Renal pelvis (tissue), 12 donors: ENCODE results near the gene GRK2. TPM values are rescaled to one million over a fixed set of nuclear protein-coding genes. Genes with fewer than 3 reads are reported as not detected.
A peak's percentile ranks its signal among the peaks of the same experiment; 100 is the strongest.
"Not testable (repeated sequence)": the region's sequence is repeated elsewhere in the genome, so short reads cannot be mapped to it uniquely, and the experiment has no call there.

ENCODE experiments used
- DNase-seq: peaks from one replicate; pipeline ENCODE4 v3.0.0-alpha.2; 2013
- long read RNA-seq, 16 experiments: transcript quantifications; one replicate each; lab custom pipeline, GENCODE V29; 2026
- polyA plus RNA-seq, 3 donors: library from polyadenylated mRNA; unstranded; fragments of 120-200 nt; gene quantifications; one replicate each; pipeline ENCODE4 v1.2.1, GENCODE V29; 2013; ENCODE audit not compliant: insufficient read length in 3 of 3

GRK2 gene
- 10 to 100 TPM; 57.6 to 65.4 (median 64.2) TPM for polyA plus RNA-seq
- long read RNA-seq, donor 1, transcript GRK2-201 (21 exons, 3,466 nt) = major isoform, 6 of 6 reads
- long read RNA-seq, donor 1, partial matches to known transcripts = 0 of 6 reads
- long read RNA-seq, donor 1, other reads (novel, unspliced or antisense) = 0 of 6 reads
- long read RNA-seq, donor 2, transcript GRK2-201 (21 exons, 3,466 nt) = major isoform, 12 of 12 reads
- long read RNA-seq, donor 2, partial matches to known transcripts = 0 of 12 reads
- long read RNA-seq, donor 2, other reads (novel, unspliced or antisense) = 0 of 12 reads
- long read RNA-seq, donor 3, transcript GRK2-201 (21 exons, 3,466 nt) = major isoform, 6 of 6 reads
- long read RNA-seq, donor 3, partial matches to known transcripts = 0 of 6 reads
- long read RNA-seq, donor 3, other reads (novel, unspliced or antisense) = 0 of 6 reads
- long read RNA-seq, donor 4, transcript GRK2-201 (21 exons, 3,466 nt) = major isoform, 11 of 27 reads
- long read RNA-seq, donor 4, partial matches to known transcripts = 16 of 27 reads
- long read RNA-seq, donor 4, other reads (novel, unspliced or antisense) = 0 of 27 reads
- long read RNA-seq, donor 5, partial matches to known transcripts = 0 of 1 reads
- long read RNA-seq, donor 5, other reads (novel, unspliced or antisense) = 0 of 1 reads
- long read RNA-seq, donor 6, transcript GRK2-201 (21 exons, 3,466 nt) = major isoform, 10 of 16 reads
- long read RNA-seq, donor 6, partial matches to known transcripts = 6 of 16 reads
- long read RNA-seq, donor 6, other reads (novel, unspliced or antisense) = 0 of 16 reads
- long read RNA-seq, donor 7, transcript GRK2-201 (21 exons, 3,466 nt) = major isoform, 13 of 23 reads
- long read RNA-seq, donor 7, partial matches to known transcripts = 10 of 23 reads
- long read RNA-seq, donor 7, other reads (novel, unspliced or antisense) = 0 of 23 reads
- long read RNA-seq, donor 8, partial matches to known transcripts = 0 of 3 reads
- long read RNA-seq, donor 8, other reads (novel, unspliced or antisense) = 0 of 3 reads
- long read RNA-seq, donor 9, transcript GRK2-201 (21 exons, 3,466 nt) = major isoform, 13 of 20 reads
- long read RNA-seq, donor 9, partial matches to known transcripts = 7 of 20 reads
- long read RNA-seq, donor 9, other reads (novel, unspliced or antisense) = 0 of 20 reads
- long read RNA-seq, donor 10, partial matches to known transcripts = 35 of 40 reads
- long read RNA-seq, donor 10, other reads (novel, unspliced or antisense) = 0 of 40 reads
- long read RNA-seq, donor 11, transcript GRK2-201 (21 exons, 3,466 nt) = major isoform, 8 of 15 reads
- long read RNA-seq, donor 11, partial matches to known transcripts = 7 of 15 reads
- long read RNA-seq, donor 11, other reads (novel, unspliced or antisense) = 0 of 15 reads
- long read RNA-seq, donor 12, transcript GRK2-201 (21 exons, 3,466 nt) = major isoform, 9 of 9 reads
- long read RNA-seq, donor 12, partial matches to known transcripts = 0 of 9 reads
- long read RNA-seq, donor 12, other reads (novel, unspliced or antisense) = 0 of 9 reads
- long read RNA-seq, donor 13, partial matches to known transcripts = 28 of 33 reads
- long read RNA-seq, donor 13, other reads (novel, unspliced or antisense) = 0 of 33 reads
- long read RNA-seq, donor 14 = 0 reads
- long read RNA-seq, donor 15, transcript GRK2-201 (21 exons, 3,466 nt) = major isoform, 18 of 18 reads
- long read RNA-seq, donor 15, partial matches to known transcripts = 0 of 18 reads
- long read RNA-seq, donor 15, other reads (novel, unspliced or antisense) = 0 of 18 reads
- long read RNA-seq, donor 16, transcript GRK2-201 (21 exons, 3,466 nt) = major isoform, 8 of 36 reads
- long read RNA-seq, donor 16, partial matches to known transcripts = 28 of 36 reads
- long read RNA-seq, donor 16, other reads (novel, unspliced or antisense) = 0 of 36 reads

DNA sequence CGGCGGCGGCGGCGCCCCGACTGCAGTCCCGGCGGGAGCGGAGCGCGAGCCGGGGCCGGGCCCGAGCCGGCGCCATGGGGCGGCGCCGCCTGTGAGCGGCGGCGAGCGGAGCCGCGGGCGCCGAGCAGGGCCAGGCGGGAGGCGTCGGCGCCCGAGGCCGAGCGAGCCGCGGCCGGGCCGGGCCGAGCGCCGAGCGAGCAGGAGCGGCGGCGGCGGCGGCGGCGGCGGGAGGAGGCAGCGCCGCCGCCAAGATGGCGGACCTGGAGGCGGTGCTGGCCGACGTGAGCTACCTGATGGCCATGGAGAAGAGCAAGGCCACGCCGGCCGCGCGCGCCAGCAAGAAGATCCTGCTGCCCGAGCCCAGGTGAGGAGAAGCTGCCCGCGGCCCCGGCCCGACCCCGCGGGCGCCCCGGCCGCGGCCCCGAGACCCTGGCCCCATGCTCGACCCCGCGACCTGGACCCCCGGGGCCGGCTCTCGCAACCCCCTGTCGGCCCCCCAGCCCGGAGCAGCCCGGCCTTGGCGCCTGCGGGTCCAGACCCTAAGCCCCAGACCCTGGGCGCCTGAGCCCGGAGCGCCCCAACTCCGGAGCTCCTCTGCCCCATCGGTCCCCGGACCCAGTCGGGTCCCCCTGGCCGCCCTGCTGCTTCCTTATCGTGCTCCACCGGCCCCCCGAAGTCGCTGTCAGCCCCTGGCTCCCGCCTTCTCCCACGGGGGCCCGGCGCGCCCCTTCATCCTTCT is at the start of gene GRK2:
Gene GRK2 (plus strand): TSS at position 25 of the 739 bp plus-strand sequence. CDS start 227 bp downstream, at position 252.
- no peak for DNase-seq

DNA sequence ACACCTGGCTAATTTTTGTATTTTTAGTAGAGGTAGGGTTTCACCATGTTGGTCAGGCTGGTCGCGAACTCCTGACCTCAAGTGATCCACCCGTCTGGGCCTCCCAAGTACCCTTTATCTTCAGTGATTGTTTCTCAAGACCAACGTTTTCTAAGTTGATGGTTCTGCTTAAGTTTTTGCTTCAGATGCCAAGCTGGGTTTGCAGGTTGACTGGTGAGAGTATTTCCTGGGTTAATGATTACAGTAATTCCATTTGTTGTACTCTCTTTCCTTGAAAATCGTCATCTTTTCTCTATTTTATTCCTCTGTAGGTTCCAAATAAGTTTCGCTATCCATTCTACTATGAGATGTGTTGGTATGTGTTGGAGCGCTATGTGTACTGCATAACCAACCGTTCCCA is 38.5 kb upstream of the GRK2 start:
- DNase-seq = no peak

DNA sequence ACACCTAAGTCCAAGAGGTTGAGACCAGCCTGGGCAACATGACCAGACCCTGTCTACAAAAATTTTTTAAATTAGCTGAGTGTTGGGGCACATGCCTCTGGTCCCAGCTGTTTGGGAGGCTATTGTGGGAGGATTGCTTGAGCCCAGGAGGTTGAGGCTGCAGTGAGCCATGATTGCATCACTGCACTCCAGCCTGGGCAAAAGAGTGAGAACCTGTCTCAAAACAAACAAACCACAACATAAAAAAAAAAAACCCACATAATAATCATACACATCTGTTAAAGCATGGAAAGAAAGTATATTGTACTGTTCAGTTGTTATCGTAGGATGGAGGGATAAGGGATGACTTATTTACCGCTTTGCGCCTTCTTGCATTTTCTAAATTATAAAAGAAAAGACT is 35.9 kb upstream of the GRK2 start:
- DNase-seq = no peak

DNA sequence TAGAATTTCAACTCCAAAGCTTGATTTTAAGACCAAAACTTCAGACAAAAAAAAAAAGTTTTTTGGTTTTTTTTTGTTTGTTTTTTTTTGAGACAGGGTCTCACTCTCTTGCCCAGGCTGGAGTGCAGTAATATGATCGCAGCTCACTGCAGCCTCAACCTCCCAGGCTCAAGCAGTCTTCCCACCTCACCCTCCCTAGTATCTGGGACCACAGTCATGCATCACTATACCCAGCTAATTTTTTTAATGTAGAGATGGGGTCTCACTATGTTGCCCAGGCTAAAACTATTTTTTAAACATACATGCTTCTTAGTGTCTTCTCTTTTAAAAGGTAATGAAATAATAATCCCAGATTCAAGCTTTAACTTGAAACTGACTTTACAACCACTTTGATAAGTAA is 35.4 kb upstream of the GRK2 start:
- DNase-seq = no peak

DNA sequence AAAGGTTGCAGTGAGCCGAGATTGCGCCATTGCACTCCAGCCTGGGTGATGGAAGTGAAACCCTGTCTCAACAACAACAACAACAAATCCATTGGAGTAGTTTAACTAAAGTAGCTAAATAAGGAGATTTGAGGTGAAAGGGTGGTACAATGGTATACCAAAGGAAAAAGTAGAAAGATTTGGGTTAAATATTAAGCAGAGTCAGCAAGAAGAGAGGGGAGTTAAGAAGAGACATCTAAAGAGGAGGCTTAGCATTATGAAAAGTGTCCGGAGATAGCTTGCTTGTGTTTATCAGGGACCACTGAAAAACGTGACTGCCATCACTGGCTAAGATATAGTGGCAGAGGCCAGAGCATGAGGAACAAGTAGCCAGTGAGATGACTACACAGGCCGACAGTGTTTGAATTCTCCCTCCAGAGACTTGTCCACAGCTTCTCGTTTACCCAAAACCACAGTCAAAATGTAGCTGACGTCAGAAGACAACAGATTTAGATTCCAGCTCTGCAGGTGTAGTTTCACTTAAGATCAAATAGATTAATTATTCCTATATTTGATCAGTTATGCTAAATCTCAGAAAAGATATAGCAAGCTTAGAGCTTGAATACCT is 32.6 kb upstream of the GRK2 start:
- no peak for DNase-seq

DNA sequence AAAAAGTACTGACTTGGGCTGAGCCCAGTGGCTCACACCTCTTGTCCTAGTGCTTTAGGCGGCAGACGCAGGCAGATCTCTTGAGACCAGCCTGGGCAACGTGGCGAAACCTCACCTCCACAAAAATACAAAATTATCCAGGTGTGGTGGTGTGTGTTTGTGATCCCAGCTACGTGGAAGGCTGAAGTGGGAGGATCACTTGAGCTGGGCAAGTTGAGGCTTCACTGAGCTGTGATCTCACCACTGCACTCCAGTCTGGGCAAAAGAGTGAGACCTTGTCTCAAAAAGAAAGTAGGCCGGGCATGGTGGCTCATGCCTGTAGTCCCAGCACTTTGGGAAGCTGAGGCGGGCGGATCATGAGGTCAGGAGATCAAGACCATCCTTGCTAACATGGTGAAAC is 31.7 kb upstream of the GRK2 start:
- not testable (repeated sequence) for DNase-seq

DNA sequence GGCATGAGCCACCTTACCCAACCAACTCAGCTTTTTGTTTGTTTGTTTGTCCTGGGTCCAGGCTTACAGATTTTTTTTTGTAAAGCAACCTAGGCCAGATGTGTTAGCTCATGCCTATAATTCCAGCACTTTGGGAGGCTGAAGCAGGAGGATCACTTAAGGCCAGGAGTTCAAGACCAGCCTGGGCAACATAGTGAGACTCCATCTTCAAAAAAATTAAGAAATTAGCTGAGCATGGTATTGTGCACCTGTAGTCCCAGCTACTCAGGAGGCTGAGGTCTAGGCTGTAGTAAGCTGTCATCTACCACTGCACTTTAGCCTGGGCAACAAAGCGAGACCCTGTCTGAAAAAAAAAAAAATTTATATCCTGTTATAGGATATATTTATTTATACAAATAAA is 28.7 kb upstream of the GRK2 start:
- no peak for DNase-seq

DNA sequence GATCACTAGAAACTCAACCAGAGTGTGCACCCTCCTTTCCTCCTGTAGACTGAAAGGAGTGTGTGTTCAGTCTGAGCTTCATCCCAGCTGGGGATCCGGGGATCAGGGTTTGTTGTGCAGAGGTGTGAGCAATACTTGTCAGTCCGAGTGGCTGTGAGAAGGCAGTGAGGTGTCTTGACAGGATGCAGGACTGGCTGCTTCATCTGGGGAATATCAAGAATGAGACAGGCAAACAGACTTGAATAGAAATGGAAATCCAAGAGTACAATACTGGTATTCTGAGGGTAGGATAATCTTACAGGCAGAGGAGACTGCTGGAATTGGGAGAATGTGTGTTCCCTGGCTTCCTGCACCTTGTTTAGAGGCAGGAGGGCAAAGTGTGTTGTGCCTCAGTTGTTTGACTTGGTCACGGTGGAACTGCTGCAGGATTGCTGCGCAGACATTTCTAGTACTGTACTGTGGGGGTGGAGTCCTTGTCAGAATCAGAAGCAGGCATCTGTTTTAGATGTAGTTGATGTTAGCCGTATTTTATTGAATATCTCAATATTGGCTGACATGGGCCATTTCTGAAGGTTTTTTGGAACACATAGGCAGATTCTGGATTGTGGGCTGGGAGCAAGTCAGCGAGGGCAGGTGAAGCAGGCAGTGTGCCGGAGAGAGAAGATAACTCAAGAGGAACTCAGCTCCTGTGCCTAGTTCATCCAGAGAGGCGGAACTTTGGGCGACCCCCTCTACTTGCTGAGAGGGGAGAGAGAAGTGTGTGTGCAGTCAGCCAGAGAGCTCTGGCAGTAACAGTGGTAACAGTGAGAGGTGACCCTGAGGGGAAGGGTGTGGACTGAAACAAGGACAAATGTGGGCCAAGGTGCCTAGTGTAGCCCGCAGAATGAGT is 27.1 kb upstream of the GRK2 start:
- DNase-seq = no peak

DNA sequence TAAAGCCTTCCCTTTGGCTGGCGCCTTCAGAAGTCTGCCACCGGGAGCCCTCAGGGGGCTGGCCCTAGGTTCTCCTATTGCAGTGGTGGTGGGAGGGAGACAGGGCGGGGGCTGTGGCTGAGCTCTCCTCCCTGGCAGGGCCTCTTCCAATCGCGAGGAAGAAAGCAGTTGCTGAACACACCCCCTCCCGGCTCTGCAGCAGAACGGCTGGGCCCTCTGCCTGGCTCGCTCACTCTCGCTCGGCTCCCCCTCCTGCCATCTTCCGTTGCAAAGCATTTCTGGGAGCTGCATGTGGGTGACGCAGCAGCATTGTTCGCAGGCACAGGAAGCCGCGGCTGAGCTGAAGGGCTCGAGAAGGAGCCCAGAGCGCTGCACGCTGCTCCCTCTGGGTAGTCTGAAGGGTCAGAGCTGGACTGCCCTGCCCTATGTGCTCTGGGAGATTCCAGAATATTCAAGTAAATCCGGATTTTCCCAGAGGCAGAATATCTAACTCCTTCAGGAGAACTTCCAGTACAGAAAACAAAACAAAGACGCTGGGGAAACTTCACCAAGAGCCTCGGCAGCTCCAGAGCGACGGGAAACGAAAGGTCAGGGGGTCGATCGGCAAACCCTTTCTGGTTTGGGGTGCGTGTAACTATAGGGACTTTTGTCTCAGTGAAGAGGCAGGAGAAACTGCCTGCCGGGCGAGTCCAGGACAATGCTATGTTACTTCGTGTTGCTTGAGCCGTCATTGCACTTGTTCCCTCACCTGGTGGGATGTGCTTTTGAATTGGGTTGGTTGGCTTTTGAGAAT is 26.3 kb upstream of the GRK2 start:
- DNase-seq = peak; percentile 97

DNA sequence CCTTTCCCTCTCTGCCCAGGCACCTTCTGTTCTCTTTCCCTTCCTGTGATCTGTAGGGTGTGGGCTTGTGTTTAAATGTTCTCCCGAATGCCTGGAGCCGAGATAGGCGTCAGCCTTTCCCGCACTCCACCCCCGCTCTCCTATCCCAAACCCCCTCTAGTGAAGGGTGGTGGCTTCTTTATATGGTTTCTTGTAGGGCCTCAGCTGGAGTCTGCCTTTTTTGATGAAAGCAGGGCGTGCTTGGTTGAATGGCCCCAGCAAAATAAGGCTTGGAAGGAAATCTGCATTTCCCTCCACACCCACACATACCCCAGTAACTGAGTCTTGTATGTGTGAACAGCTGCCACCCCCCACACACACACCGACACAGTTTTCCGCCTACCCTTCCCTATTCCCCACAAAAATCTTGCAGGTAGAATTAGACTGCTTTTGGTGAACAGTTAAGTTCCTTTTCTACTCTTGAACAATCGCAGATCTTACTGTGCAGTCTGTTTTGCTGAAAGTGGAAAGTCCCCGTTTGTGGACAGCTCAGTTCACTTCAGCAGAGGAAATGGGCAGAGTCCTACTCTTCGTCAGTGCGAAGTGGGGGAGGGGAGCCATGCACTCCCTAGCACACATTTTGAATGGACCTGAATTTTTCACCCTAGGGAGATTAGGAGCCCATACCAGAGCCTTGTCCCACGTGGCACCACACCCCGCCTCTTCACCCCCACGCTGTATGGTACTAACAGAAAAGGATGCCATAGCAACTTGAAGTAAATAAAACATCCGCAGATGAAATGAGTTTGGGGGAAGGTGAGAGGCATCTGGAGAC is 25.5 kb upstream of the GRK2 start:
- DNase-seq = peak; percentile 73

DNA sequence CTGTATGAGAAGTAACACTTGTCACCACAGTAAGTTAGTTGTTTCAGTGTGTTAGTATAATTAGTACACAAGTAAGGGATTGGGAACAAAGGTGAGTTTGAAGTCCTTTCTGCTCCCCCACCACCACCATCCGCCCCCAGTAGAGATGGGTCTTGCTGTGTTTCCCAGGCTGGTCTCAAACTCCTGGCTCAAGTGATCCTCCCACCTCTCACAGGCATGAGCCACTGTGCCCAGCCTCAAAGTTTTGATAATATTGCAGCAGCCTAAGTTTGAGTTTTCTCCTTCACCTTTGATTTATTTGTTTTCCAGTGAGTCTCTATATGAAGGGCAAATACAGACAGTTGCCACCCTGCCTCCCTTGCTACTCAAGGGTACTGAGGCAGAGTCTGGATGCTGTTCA is 23.7 kb upstream of the GRK2 start:
- no peak for DNase-seq

DNA sequence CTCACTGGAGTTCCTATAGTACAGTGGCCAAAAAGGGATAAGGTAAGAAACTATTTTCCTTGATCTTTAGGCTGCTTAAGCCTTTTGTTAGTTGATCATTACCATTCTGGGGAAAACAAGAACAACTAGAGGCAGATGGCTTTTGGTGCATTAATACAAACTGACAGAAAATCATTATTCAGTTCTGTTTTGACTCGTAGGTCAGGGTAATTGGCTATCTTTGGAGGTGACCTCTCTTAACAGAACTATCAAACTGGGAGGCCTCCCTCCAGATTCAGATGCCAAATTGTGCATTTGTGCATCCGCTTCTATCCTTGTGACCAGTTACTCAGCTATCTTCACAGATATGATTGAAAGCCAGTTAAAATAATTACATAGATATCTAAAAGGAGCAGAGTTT is 23.2 kb upstream of the GRK2 start:
- DNase-seq = no peak

DNA sequence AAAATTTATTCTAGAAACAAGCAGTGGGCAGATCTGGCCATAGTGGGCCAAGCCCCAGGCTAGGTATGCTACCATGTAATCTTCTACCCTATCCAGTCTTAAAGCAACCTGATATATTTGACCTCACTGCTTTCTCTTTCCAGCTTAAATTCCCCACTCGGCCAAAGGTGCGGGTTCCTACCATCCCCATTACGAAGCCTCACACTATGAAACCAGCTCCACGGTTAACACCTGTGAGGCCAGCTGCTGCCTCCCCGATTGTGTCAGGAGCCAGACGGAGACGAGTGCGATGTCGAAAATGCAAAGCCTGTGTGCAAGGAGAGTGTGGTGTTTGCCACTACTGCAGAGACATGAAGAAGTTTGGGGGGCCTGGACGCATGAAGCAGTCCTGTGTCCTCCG is 21.2 kb upstream of the GRK2 start:
- DNase-seq = no peak

DNA sequence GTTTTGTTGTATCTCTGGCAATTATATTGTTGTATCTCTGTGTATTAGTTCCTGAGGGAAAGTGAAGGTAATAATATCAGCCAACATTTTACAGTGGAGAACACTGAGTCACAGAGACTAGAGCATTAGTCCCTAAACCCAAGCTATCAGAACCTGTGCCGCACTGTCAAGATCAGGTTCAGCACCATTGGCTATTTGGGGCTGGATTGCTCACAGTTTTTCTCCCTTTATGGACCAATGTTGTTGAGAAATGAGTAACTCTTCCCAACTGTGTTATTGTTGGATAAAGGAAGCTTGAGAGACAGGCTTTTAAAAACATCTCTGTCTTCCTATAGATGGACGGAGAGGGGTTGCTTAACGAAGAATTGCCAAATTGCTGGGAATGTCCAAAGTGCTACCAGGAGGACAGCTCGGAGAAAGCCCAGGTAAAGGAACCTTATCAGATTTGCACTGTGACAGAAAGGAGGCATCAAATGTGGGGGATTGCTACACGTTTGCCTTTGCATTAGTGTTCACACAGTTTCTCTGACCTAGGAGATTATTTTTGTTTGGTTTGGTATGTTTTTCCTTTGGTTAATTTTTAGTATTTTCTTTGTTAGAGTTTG is 18.2 kb upstream of the GRK2 start:
- no peak for DNase-seq

DNA sequence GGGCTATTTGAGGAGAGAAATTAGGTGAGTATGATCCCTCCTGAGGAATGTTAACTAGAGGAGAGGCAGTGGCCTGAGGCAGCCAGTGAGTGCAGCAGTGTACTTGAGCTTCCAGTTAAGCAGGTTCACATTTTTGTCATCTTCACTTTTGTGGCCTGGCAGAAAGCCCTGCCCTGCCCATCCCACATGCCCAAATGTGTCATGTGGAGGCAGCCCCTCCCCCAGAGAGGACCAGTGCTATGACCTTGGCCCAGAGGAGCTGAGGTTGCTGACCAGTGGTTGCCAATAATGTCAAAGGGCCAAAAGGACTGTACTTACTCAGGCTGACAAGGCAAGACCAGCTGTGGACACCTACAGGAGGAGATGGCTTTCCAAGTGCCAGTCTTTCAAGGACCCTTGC is 17.6 kb upstream of the GRK2 start:
- no peak for DNase-seq
